GM12878 (cell line): Measurements from ENCODE around the gene PROKR1. TPM values are rescaled to one million over a fixed set of nuclear protein-coding genes. Genes with fewer than 3 reads are reported as not detected.

Source experiments
- ATAC-seq: fragments of 200-7000 bp; cut with Tn5 transposase; 3 replicates; pipeline ENCODE4 v1.9.1; 2020; ENCODE audit warnings: mild to moderate bottlenecking, moderate library complexity
- BruUV-seq: library from RNA; stranded (reverse); fragments of 400-500 nt; replicated peaks from 2 replicates; lab custom pipeline; 2021; lab: Mats Ljungman, UMichigan
- CTCF ChIA-PET: fragments of 300-600 bp; sonication (Branson Sonifier 250); formaldehyde crosslinking; extraction: SDS; loops from one replicate; lab custom pipeline; 2021; ENCODE audit warnings: inconsistent platforms; lab: Yijun Ruan, JAX
- POLR2A ChIA-PET: fragments of 350-600 bp; formaldehyde crosslinking; extraction: SDS; loops from one replicate; lab custom pipeline; 2021; ENCODE audit warnings: inconsistent platforms; lab: Charles Lee
- RAD21 ChIA-PET: fragments of 300-600 bp; sonication (Branson Sonifier 250); formaldehyde crosslinking; loops from one replicate; lab custom pipeline; 2023; ENCODE audit warnings: antibody characterized with exemption; ENCODE audit not compliant: unreplicated experiment; lab: Charles Lee
- SMC1A ChIA-PET: fragments of 300-600 bp; sonication (Branson Sonifier 250); formaldehyde crosslinking; loops from one replicate; lab custom pipeline; 2023; ENCODE audit not compliant: unreplicated experiment, uncharacterized antibody; lab: Charles Lee
- DNase-seq: peaks from one replicate; pipeline ENCODE4 v3.0.0-alpha.2; 2011; ENCODE audit warnings: low read depth, low spot score
- FAIRE-seq: peaks from 3 replicates; lab custom pipeline; 2011; peaks lifted over from hg19 to GRCh38; lab: Jason Lieb, UNC
- H2AFZ ChIP-seq: 2 replicates; pipeline ENCODE4 v1.6.0; 2011; ENCODE audit warnings: low read depth, low read length, control low read depth; ENCODE audit not compliant: control insufficient read depth
- H3K27ac ChIP-seq: 2 replicates; pipeline ENCODE4 v1.5.1; 2011; ENCODE audit warnings: control low read depth; ENCODE audit not compliant: control insufficient read depth, insufficient read depth
- H3K27me3 ChIP-seq, 2 experiments: replicated peaks in 1 of 2; 2 replicates each; pipeline versions ENCODE4 v1.6.0 to v1.6.1; 2011; ENCODE audit warnings: low read length in 1 of 2; ENCODE audit not compliant: control insufficient read depth in 2 of 2, insufficient read depth in 2 of 2
- H3K36me3 ChIP-seq, 2 experiments: 2 replicates each; pipeline ENCODE4 v1.5.1; 2011; ENCODE audit warnings: low read length in 1 of 2; ENCODE audit not compliant: control insufficient read depth in 2 of 2, insufficient read depth in 2 of 2
- H3K4me1 ChIP-seq: 2 replicates; pipeline ENCODE4 v1.6.1; 2011; ENCODE audit warnings: mild to moderate bottlenecking, low read length, moderate library complexity, mixed read lengths; ENCODE audit not compliant: control insufficient read depth, insufficient read depth
- H3K4me2 ChIP-seq: 2 replicates; pipeline ENCODE4 v1.6.0; 2011; ENCODE audit warnings: control low read depth; ENCODE audit not compliant: control insufficient read depth, insufficient read depth
- H3K4me3 ChIP-seq: fragments of 200-600 bp; sonication (generic); 2 replicates; pipeline ENCODE4 v1.5.1; 2016
- H3K79me2 ChIP-seq: 2 replicates; pipeline ENCODE4 v1.6.0; 2011; ENCODE audit warnings: low read length; ENCODE audit not compliant: control insufficient read depth, insufficient read depth
- H3K9ac ChIP-seq: 2 replicates; pipeline ENCODE4 v1.8.0; 2011; ENCODE audit warnings: low read length, control low read depth, mixed read lengths; ENCODE audit not compliant: control insufficient read depth, insufficient read depth
- H3K9me3 ChIP-seq: replicated peaks from 3 replicates; pipeline ENCODE4 v1.5.1; 2011; ENCODE audit warnings: mild to moderate bottlenecking, low read length; ENCODE audit not compliant: control insufficient read depth, insufficient read depth
- H4K20me1 ChIP-seq: 2 replicates; pipeline ENCODE4 v1.6.0; 2011; ENCODE audit not compliant: control insufficient read depth, insufficient read depth
- CBX3 ChIP-seq: fragments of 200-600 bp; sonication (generic); IDR thresholded peaks from 2 replicates; pipeline ENCODE4 v1.6.1; 2016; ENCODE audit warnings: low read depth, borderline replicate concordance
- EZH2 ChIP-seq: IDR thresholded peaks from 2 replicates; pipeline ENCODE4 v1.6.1; 2012; ENCODE audit warnings: low read depth, mild to moderate bottlenecking, control low read depth, inconsistent platforms, low read length, borderline replicate concordance; ENCODE audit not compliant: control insufficient read depth
- HCFC1 ChIP-seq: fragments of 150-350 bp; IDR thresholded peaks from 2 replicates; pipeline ENCODE4 v1.6.1; 2014; ENCODE audit warnings: low read length
- HDAC2 ChIP-seq: fragments of 200-600 bp; sonication (generic); IDR thresholded peaks from 2 replicates; pipeline ENCODE4 v1.6.1; 2017
- IKZF2 ChIP-seq, 2 experiments: fragments of 450-650 bp; IDR thresholded peaks; 2 replicates each; pipeline ENCODE4 v1.6.1; 2017; ENCODE audit warnings: mild to moderate bottlenecking in 2 of 2, moderate library complexity in 2 of 2
- NFXL1 ChIP-seq: fragments of 450-650 bp; IDR thresholded peaks from 2 replicates; pipeline ENCODE4 v1.6.1; 2017; ENCODE audit warnings: antibody characterized with exemption, mild to moderate bottlenecking, borderline replicate concordance
- NKRF ChIP-seq: fragments of 450-650 bp; conservative IDR thresholded peaks from 2 replicates; pipeline ENCODE4 v1.6.1; 2017; ENCODE audit warnings: mild to moderate bottlenecking, moderate library complexity
- NR2F1 ChIP-seq: fragments of 450-650 bp; conservative IDR thresholded peaks from 2 replicates; pipeline ENCODE4 v1.6.1; 2017; ENCODE audit warnings: mild to moderate bottlenecking
- RAD51 ChIP-seq: fragments of 450-650 bp; IDR thresholded peaks from 2 replicates; pipeline ENCODE4 v1.6.1; 2016; ENCODE audit warnings: moderate library complexity, mild to moderate bottlenecking, inconsistent platforms
- RB1 ChIP-seq: fragments of 450-650 bp; formaldehyde crosslinking; IDR thresholded peaks from 2 replicates; pipeline ENCODE4 v1.6.1; 2017; ENCODE audit warnings: mild to moderate bottlenecking, borderline replicate concordance
- RBBP5 ChIP-seq: fragments of 200-600 bp; sonication (generic); conservative IDR thresholded peaks from 2 replicates; pipeline ENCODE4 v1.6.1; 2016
- SIX5 ChIP-seq: IDR thresholded peaks from 2 replicates; pipeline ENCODE4 v1.6.1; 2011; ENCODE audit warnings: mild to moderate bottlenecking, low read depth, low read length, moderate library complexity; ENCODE audit not compliant: severe bottlenecking
- TCF7 ChIP-seq: IDR thresholded peaks from 2 replicates; pipeline ENCODE4 v1.6.1; 2014; ENCODE audit warnings: antibody characterized with exemption, borderline replicate concordance
- ZBTB4 ChIP-seq: fragments of 450-650 bp; formaldehyde crosslinking; IDR thresholded peaks from 2 replicates; pipeline ENCODE4 v1.4.0; 2022; ENCODE audit warnings: mild to moderate bottlenecking, moderate library complexity
- ZNF384 ChIP-seq: IDR thresholded peaks from 2 replicates; pipeline ENCODE4 v1.6.1; 2012; ENCODE audit warnings: low read depth, mild to moderate bottlenecking, low read length, improper control_type of control experiment, borderline replicate concordance
- WGBS: methylation state at CpG from one replicate; pipeline ENCODE4 v1.1.6; 2016; ENCODE audit warnings: low lambda C conversion rate; ENCODE audit not compliant: insufficient replicate concordance, insufficient coverage; ENCODE audit errors: missing lambda C conversion rate; 5-methylcytosine and 5-hydroxymethylcytosine counted together
- in situ Hi-C: fragments of 300-500 bp; cut with MboI; formaldehyde crosslinking; loops from 9 replicates; pipeline ENCODE4 v1.14.3; 2018; ENCODE audit warnings: mixed read lengths
- intact Hi-C: fragments of 100-400 bp; cut with micrococcal nuclease; formaldehyde crosslinking; loops from one replicate; pipeline ENCODE4 v1.14.2; 2022; ENCODE audit not compliant: unreplicated experiment
- polyA plus RNA-seq, 11 experiments: library from polyadenylated mRNA; depleted of rRNA in 4 of 11; unstranded in 6 of 11; stranded (reverse) in 5 of 11; fragments of >200 nt; fragmentation: Nextera tagmentation in 4 of 11; fragmentation: Illumina TruSeq in 1 of 11; extraction: Ambion mirVana in 4 of 11; extraction: Trizol in 1 of 11; gene quantifications; 1 replicate in 1 of 11; 2 replicates in 10 of 11; pipeline versions ENCODE4 v1.2.1 to v1.2.3, GENCODE V29; 2011 to 2016; ENCODE audit warnings: inconsistent platforms in 2 of 11, missing spikeins in 2 of 11, low read depth in 1 of 11
- total RNA-seq, 4 experiments: library from RNA; depleted of rRNA in 3 of 4; stranded (reverse); fragments of >200 nt in 3 of 4; fragmentation: Illumina TruSeq in 1 of 4; extraction: Trizol in 1 of 4; gene quantifications; 2 replicates each; pipeline versions ENCODE4 v1.2.1 to v1.2.3, GENCODE V29; 2013 to 2021
- TF ChIP-seq, protein P1 (sequence below): fragments of 450-650 bp; IDR thresholded peaks from 2 replicates; pipeline ENCODE4 v1.6.1; 2017; ENCODE audit warnings: borderline replicate concordance

Gene PROKR1
- total and polyA plus RNA-seq, 10 of the 15 experiments (the other 5 are each of a cell fraction or from before 2014, with no cell fraction given), result 0.01 to 0.02 TPM; not detected in 8

DNA sequence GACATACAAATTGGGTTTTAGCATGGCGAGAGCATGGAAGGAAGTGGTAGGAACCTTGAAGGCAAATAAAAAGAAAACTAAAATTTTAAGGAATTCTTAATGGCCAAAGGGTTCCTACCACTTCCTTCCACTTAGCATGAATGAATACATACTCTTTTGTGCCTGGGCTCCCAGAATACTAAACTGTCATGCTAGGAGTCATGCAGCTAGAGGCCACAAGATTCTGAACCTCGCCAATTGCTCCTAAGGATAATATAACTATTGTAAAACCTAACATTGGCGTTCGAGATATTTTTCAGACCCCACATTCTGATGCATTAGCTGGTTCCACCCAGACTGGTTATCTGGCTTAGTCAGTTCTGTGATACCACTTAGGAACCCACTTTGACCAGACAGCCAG lies 52.6 kb downstream of the PROKR1 start (continued):
- no peak for TF ChIP-seq RBBP5
- TF ChIP-seq HDAC2, result no peak

- RAD21 ChIA-PET, result no interaction called here
- WGBS, result 50% methylated on average over 2 of the region's 2 CpGs
- Histone ChIP-seq H3K79me2 (no peaks in the 10 kb centered on the region), H3K4me3 (no peak overlapping the region), H3K4me2 (no peak overlapping the region), H4K20me1 (no peaks in the 10 kb centered on the region)
- SMC1A ChIA-PET, result interaction anchor here (1.3 kb wide), 1 partner anchor 209 kb away, joined by 5 read pairs; no protein-coding TSS in a partner anchor
- CTCF ChIA-PET, result interaction anchor here (0.6 to 1.6 kb wide), 3 partner anchors 18 to 886 kb away, joined by 3 to 4 read pairs (median 3); no protein-coding TSS in a partner anchor
- FAIRE-seq, result no peak
- DNase-seq, result no peak
- no peak for TF ChIP-seq TCF7
- no peak for TF ChIP-seq IKZF2 (IDR thresholded peaks at IDR 0.05)
- no peak for TF ChIP-seq CBX3
- TF ChIP-seq, protein P1, sequence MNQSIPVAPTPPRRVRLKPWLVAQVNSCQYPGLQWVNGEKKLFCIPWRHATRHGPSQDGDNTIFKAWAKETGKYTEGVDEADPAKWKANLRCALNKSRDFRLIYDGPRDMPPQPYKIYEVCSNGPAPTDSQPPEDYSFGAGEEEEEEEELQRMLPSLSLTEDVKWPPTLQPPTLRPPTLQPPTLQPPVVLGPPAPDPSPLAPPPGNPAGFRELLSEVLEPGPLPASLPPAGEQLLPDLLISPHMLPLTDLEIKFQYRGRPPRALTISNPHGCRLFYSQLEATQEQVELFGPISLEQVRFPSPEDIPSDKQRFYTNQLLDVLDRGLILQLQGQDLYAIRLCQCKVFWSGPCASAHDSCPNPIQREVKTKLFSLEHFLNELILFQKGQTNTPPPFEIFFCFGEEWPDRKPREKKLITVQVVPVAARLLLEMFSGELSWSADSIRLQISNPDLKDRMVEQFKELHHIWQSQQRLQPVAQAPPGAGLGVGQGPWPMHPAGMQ, result no peak
- TF ChIP-seq NR2F1, result no peak
- no peak for TF ChIP-seq RAD51
- no peak for TF ChIP-seq ZBTB4 (CRISPR knock-in tag)
- TF ChIP-seq NKRF, result no peak
- TF ChIP-seq HCFC1, result no peak
- TF ChIP-seq NFXL1, result no peak
- no peak for TF ChIP-seq SIX5
- no peak for TF ChIP-seq RB1
- no peak for TF ChIP-seq ZNF384
- no peak for TF ChIP-seq EZH2
- TF ChIP-seq, all 136 proteins: peak for 0
- ATAC-seq, result no peak
- intact Hi-C loops, result no loop called here
- POLR2A ChIA-PET, result no interaction called here
- Histone ChIP-seq H3K9me3 (peaks cover 8% of the 10 kb centered on the region; the same call in 2 of the 3 replicates), H3K4me1 (peaks cover 2% of the 10 kb centered on the region; the same call in 1 of the 2 replicates), H3K27me3 (no peaks in the 10 kb centered on the region), H2AFZ (no peak overlapping the region), H3K36me3 (no peaks in the 10 kb centered on the region), H3K27ac (no peak overlapping the region), H3K9ac (no peak overlapping the region)
- BruUV-seq, result no TSS peak
- in situ Hi-C loops, result no loop called here
Measured at GRCh38 chr2:68696554-68696953, 53.2 kb downstream of the PROKR1 start.
